DMS79 (cell line): ENCODE data around the gene COL28A1.
"Not testable (repeated sequence)": the region's sequence is repeated elsewhere in the genome, so short reads cannot be mapped to it uniquely, and the experiment has no call there.

Experiments
- DNase-seq: peaks from one replicate; lab custom pipeline; 2025; lab: John Stamatoyannopoulos, UW

COL28A1 gene

DNA sequence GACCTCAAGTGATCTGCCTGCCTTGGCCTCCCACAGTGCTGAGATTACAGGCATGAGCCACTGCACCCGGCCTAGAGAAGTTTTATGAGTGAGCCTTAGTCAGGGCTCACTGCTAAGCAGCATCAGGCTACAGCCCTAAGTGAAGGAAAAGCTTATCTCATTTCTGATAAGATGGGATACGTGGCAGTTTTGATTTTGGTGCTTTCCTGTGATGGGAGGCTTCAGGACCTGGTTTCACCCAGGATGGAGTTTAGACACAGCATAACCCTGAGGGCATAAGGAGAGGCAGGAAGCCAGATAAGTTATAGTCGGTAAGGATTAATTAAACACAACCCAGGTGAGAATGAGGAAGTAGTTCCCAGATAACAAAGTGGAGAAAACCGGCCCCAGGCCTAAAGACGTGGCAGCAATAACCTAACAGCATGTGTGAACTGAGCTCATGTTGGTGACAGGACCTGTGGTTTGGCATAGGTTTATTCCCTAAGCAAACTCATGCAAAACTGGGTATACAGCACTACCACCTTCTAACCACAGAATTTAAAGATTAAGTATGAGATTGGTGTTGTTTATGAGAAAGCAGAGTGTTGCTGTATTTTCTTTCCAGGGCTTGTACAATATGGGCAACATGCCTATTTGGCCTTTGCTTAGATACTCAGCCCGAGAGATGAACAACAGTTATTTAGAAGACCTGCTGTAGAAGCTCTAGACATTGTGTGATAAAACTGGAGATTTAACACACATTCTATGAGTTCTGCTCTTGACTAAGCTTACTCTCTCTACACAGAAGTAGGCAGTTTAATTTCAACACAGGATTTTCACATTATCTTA, 119.4 kb downstream of the COL28A1 start:
- DNase-seq: no peak

DNA sequence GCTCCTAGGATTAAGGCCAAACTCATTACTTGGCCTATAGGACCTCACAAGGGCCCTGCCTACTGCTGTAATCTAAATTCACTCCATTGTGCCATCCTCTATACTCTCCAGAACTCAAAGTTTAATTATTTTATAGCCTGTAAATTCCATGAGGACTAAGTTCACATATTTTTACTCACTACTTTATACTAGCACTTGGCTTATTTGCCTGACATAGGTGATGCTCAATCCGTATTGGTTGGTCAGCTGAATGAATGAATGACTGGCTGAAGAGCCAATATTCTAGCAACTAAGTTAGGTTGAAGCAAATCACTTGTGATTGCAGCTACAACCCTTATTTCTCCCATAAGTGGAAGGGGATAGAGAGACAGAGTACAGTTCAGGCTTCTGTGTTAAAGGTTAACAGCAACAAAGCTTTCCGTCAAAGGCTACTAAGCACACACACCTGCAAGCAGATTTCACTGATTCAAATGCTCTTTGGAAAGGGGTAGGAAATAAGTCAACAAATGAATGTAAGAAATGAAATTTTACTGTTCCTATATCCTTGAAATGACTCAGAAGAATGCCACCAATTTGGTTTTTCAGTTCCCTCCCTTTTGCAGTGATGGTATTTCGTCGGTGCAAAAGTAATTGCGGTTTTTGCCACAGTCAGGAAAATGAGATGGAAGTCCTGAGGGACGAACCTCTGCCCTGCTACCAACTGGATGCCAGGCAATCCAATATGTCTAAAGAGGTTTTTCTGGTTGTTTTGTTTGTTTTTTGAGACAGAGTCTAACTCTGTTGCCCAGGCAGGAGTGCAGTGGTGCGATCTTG, 120.7 kb downstream of the COL28A1 start:
- DNase-seq: no peak

DNA sequence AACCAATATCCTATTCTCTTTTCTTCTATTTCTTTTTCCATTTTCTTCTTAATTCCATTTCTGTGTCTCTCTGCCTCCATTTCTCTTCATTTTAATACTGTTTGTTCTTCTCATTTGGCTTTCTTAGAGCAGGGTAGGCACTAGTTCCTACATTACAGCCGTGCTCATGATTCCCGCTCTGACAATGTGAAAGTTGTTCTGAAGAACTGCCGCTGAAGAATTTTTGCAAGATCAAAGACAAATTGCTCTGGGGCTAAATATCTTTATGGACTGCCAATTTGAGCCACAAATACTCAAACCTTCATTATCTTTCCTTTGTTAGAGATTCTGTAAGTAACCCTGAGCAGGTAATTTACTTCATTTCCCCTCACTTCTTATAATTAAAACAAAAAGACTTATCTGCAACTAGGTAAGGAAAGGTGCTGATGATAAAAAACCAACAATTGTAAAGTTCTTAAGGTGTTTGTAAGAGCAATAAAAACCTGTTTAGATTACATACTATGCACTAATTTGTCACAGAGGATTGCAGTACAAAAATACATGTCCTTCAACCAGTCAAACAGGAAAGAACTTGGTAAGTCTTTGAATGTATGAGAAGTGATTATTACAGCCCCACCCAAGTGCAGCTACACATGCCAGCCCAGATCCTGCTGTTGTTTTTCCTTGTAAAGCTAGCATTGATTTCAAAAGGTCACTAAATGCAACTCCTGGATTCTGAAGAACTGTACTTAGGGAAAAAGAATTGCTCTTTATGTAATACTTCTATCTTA, 127.5 kb downstream of the COL28A1 start:
- no peak for DNase-seq

DNA sequence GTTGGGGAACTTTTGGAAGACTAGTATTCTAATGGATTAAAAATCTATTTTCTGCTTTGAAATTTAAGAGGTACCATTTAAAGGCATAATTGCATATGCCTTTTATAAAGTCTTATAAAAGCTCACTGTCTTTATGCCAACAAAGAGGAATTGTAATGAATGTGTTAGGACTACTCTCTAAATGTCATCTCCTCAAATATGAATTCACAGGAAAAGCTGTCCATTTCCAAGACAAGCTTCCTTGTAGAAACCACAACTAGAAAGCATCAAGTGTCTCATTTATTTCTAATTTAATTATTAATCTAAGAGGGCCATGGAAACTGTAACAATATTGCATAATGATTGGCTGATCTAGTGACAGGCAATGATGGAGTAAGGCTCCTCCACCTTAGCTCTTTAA, 130.2 kb downstream of the COL28A1 start:
- no peak for DNase-seq

DNA sequence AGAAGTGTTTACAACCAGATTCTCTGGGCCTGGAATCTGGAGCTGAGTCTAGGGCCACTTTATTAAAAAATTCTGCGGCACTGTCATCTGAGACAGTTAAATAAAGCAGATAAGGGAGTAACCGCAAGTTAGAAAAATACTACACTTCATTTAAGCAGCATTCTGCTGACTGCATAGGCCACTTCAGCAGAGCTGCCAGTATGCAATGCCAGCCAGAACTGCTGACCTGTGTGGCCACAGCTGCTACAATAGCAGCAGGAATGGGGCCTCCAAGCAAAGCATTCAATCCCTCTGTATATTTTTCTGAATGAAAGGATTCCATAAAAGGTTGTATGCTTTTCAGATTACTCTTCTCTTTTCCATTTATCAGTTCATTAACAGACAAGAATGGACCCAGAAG, 136.0 kb downstream of the COL28A1 start:
- DNase-seq: no peak

DNA sequence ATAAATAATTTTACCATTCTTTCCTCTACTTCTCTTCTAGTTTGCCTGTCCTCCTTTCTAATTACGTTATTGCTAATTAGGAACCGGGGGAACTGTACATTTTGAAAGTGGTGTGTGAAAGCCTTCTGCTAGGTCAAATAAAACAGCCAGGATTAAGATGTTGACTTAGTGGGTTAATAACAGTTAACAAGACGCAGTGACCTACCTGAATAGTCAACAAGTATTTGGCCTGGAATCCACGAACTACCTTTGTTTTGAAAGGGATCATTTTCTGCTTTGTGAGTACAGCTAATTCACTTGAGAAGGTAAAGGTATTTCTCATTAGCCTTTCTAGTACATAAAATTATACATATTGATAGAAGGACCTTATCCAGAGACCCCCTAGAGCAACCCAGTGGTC, 139.9 kb downstream of the COL28A1 start:
- DNase-seq: no peak

DNA sequence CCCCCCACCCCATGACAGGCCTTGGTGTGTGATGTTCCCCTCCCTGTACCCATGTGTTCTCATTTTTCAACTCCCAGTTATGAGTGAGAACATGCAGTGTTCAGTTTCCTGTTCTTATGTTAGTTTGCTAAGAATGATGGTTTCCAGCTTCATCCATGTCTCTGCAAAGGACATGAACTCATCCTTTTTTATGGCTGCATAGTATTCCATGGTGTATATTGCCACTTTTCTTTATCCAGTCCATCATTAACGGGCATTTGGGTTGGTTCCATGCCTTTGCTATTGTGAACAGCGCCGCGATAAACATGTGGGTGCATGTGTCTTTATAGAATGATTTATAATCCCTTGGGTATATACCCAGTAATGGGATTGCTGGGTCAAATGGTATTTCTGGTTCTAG, 147.5 kb downstream of the COL28A1 start:
- DNase-seq: not testable (repeated sequence)

DNA sequence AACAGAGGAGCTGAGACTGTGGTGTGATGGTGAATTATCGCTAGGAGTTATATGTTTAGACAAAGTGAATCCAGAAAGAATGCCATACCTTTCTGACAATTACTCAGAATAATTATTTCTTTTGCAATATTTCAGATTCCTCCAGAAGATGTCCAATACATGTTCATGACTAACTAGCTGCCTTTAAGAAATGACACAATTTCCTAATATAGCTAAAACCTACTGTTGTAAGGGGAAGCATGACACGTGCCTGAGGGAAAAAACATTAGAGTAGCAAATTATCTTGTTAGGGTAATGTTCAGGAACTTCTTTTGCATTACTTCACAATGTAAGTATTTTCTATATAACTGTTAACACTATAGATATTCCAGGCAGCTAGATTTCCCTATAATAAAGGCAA, 150.3 kb downstream of the COL28A1 start:
- no peak for DNase-seq

DNA sequence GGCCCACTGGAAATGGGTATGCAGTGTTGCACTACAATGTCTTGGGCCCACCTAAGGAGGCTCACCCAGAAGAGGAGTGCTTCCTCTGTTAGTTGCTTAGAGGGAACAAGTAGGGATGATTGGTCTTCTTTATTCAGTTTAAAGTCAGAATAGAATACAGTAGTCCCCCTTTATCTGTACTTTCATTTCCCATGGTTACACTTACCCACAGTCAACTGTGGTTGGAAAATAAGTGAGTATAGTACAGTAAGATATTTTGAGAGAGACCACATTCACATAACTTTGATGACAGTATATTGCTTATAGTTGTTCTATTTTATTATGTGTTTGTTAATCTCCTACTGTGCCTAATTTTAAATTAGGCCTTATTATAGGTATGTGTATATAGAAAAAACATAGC, 151.4 kb downstream of the COL28A1 start:
- DNase-seq: no peak

DNA sequence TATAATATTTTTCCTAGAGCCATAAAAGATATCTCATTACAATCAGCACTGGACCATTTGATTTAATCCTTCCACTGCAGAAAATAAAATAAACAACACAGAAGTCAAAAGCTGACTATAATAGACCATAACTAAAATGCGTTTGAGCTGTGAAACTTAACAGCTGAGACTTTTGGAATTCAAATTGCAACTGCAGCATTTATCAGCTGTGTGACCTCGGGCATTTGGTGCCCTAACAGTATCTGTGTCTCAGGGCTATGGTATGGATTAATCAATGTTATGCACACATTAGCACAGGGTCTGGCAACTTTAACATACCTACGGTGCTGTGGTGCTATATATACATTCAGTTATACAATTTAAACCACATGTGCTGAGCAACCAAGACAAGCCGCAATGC, 160.1 kb downstream of the COL28A1 start:
- no peak for DNase-seq

DNA sequence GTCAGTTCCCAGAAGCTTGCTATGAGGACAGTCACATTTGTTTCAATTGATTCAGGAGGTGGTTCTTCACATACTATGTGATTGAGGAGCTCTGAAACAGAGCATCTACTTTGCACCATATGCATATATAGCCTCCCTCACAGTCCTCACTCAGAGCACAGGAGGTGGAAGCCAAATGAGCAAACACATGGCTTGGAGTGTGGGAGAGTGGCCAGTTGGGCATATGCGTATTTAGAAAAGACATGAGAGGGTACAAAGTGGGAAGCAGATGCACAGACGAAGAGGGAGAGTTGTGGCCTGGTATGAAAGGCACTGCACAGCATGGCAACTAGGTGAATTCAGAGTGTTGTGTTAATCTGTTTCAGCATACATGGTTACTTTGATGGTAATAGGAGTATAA, 165.6 kb downstream of the COL28A1 start:
- no peak for DNase-seq

DNA sequence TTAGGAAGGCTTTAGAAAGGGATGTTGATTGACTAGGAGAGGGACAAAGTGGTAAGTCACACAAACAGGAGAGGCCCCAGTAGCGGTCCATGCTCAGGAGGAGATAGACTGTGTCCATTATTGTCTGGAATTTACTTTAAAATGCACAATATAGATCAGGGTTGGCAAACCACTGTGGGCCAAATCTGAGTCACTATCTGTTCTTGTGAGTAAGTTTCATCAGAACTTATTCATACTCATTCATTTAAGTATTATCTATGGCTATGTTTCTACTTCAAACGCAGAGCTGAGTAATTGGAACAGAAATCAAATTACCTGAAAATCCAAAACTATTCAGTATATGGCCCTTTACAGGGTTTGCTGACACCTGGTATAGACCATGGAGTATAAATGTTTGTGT, 166.5 kb downstream of the COL28A1 start:
- DNase-seq: no peak

DNA sequence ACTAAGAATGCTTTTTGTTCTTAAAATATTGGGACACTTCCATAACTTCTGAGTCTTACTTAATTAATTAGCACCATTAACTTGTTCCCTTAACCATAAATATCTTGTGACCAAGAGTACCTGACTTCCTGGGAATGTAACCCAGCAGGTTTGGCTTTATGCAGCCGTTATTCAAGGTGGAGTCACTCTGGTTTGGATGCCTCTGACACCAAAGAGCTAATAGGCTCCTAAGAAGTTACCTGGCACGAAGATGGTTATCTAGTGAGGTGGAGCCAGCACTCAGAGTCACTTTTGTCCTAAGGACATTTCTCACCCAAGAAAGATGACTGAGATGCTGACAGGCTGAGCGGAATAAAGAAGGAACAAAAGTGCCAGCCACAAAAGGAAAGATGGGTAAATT, 181.0 kb downstream of the COL28A1 start:
- DNase-seq: no peak

DNA sequence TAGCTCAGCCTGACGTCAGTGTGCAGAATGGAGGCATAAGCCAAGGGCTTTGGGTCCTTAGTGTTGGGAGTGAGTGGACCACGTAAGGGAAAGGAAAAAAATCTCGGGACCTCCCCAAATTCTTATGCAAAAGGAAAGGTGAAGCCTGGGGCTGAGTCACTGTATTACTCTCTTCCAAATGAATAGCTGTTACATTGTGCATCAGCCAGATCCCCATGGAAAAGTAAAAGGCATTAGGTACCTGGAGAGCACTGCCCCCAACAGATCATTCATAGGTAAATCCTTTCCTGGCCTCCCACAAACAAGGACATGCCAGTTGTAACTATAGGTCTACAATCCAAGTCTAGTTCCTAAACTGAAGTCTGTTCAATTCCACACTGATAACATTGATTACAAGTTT, 182.8 kb downstream of the COL28A1 start:
- no peak for DNase-seq

DNA sequence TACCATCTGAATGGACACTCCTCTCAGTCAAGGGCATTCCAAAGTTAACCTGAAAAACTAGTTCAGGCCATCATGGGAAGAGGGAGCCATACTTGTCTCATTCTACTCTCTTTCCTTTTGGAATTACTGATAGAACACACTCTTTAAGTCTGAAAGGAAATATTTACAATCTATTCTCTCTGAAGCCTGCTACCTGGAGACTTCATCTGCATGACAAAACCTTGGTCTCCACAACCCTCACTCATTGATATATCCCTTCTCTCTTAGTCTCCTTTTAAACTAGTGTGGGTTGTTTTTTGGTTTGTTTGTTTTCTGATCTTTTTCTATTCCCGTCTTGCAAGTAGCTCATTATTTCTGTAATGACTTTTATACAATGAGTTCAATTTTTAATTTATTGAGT, 183.8 kb downstream of the COL28A1 start:
- no peak for DNase-seq

DNA sequence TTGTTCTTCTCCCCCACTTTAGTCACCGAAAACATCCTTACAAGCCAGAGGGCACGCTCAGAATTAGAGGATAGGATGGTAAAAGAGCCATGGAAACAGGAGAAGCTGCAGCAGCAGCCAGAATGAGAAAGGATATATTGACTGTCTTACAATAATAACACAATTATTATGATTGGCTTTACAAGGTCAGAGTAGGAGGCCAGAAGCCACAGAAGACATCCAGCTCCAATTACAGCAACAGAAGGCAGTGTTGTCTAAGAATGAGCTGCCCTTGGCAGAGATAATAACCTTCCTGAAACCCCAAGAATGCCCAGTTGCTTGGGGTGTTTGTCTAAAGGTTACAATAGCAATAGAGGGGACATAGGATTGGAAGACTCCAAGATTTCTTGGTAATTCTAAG, 184.5 kb downstream of the COL28A1 start:
- no peak for DNase-seq

DNA sequence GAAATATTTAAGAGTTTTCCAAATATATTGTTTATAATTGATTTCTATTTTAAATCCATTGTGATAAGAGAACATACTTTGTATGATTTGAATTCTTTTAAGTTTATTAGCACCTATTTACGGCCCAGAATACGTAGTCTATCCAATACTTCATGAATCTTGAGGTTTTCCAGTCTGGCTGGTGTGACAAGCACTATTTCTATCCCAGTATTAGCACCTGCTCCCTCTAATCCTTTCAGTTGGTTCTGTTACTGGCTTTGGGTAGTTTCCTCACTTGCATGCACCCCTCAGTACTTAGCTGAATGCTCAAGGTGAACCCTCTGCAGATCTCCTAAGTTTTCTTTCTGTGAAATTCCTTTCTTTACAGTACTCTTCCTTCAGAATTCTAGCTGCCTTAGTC, 186.5 kb downstream of the COL28A1 start:
- no peak for DNase-seq

DNA sequence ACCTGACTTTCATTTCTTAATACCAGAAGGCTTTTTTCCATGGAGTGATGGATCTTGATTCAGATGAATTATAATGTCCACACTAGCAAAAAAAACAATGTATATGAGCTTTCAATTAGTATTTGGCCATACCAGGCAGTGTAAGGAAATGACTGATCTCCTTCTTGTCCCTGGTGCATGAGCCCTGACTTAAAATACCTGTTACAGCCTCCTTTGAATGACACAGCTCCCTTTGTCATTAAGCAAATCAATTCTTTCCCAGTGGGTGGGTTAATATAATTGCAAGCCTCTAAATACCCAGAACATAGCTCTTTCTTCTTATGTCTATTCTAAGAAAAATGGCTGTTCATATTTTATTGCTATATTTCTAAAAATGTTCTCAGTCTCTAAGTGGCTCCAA, 188.6 kb downstream of the COL28A1 start:
- no peak for DNase-seq

DNA sequence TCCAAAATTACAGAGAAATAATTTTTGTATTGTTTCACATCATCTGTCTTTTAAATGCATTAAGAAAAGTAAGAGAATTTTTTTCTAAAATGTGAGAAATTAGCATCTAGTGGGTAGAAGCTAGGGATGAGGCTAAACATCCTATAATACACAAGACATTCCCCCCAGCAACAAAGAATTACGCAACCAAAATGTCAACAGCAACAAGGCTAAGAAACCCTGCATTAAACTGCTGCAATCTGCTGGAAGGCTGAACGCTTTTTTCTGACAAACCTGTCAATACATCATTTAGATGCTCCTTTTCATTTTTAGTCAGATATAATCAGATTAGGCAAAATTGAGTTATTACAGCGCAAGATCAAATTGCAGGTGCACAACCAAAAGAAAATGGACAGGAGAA, 191.1 kb downstream of the COL28A1 start:
- no peak for DNase-seq

DNA sequence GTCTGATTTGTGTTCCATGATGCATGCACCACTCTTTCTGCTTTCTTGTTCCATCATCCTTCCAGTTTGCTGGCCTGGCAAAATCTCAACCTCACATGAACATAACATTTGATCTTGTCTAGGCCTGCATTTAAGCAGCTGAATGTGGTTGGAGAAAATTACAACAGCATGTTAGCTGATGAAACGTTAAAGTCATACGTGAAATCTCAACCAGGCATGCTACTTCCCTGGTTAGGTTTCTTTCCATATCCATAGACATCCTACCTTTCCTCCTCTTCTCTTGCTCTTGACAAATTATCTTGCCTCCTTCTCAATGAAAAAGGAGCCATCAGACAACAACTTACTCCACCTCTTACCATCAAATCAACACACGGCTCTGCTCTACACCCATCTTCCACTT, 199.8 kb downstream of the COL28A1 start:
- DNase-seq: no peak

DNA sequence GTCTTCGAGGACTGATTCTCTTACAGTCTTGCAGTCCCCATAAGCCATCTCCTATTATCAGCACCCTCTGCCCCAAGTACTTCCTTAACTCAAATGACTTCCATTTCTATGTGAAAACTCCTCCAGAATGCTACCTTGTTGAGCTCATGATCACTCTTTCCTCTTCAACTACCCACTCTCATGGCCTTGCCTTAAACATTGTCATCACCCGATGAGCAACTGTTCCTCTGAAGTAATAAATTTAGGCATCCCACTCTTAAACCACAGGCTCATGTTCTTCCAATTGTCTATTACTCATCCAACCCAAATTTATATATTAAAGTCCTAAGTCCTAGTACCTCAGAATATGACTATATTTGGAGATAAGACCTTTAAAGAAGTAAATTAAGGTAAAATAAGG, 200.5 kb downstream of the COL28A1 start:
- no peak for DNase-seq

DNA sequence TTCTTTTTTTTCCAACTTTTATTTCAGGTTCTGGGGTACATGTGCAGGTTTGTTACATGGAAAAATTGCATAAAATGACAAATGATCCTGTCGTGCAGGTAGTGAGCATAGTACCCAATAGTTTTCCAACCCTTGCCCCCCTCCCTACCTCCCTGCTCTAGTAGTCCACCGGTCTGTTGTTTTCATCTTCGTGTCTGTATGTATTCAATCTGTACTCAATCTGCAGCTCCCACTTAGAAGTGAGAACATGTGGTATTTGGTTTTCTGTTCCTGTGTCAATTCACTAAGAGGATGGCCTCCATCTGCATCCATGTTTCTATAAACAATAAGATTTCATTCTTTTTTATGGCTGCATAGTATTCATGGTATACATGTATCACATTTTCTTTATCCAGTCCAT, 202.1 kb downstream of the COL28A1 start:
- no peak for DNase-seq

DNA sequence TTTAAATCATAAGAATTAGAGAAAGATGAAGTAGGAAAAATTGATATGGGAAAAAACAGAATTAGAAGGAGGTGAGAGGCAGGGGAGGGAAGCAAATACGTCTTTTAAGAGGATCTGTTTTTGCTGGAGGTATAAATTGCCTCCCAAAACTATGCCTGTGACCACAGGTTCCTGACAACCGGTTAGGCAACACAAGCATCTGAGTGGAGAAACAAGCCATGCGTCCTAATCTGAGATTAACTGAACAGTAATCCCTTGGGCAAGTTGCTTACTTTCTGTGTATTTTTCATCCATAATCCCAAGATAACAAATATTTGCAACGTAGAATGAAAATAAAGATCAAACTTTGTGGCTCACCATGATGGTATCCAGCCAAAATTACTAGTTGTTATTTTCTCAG, 204.2 kb downstream of the COL28A1 start:
- DNase-seq: no peak
